ENCODE data around the gene EIF4E. TPM values are rescaled to one million over a fixed set of nuclear protein-coding genes. Genes with fewer than 3 reads are reported as not detected.
"Not testable (repeated sequence)": the region's sequence is repeated elsewhere in the genome, so short reads cannot be mapped to it uniquely, and the experiment has no call there.

EIF4E gene
- total RNA-seq, 1 donor from 2014 or later = 164 TPM

GRCh38 chr4:98932539-98932938, 3.6 kb upstream of the EIF4E start:
- peak in 1 of 2 donors; percentile 79 for DNase-seq (ENCODE audit: low read depth in 2 of 2)

- no peak for DNase-seq (ENCODE audit: low read depth in 2 of 2)
Measured at GRCh38 chr4:98930311-98930865, 1.5 kb upstream of the EIF4E start.

GRCh38 chr4:98929341-98930267, 671 bp upstream of the EIF4E start:
- peak; percentile 30 to 93 for DNase-seq (ENCODE audit: low read depth in 2 of 2)

GRCh38 chr4:98928131-98928504, 815 bp downstream of the EIF4E start:
- peak; percentile 61 to 90 for DNase-seq (ENCODE audit: low read depth in 2 of 2)

GRCh38 chr4:98926257-98926656, 2.7 kb downstream of the EIF4E start:
- DNase-seq (ENCODE audit: low read depth in 2 of 2) = not testable (repeated sequence)

GRCh38 chr4:98921292-98921691, 7.6 kb downstream of the EIF4E start:
- DNase-seq (ENCODE audit: low read depth in 2 of 2) = no peak

- DNase-seq (ENCODE audit: low read depth in 2 of 2) = peak in 1 of 2 donors; percentile 25
Measured at GRCh38 chr4:98919996-98920395, 8.9 kb downstream of the EIF4E start.

- not testable (repeated sequence) for DNase-seq (ENCODE audit: low read depth in 2 of 2)
Measured at GRCh38 chr4:98910728-98911127, 18.2 kb downstream of the EIF4E start.

GRCh38 chr4:98909646-98910401, 19.1 kb downstream of the EIF4E start:
- DNase-seq (ENCODE audit: low read depth in 2 of 2) = no peak

GRCh38 chr4:98908703-98909262, 20.1 kb downstream of the EIF4E start:
- DNase-seq (ENCODE audit: low read depth in 2 of 2) = no peak

GRCh38 chr4:98908182-98908581, 20.8 kb downstream of the EIF4E start:
- peak in 1 of 2 donors; percentile 56 for DNase-seq (ENCODE audit: low read depth in 2 of 2)

GRCh38 chr4:98905839-98906238, 23.1 kb downstream of the EIF4E start:
- DNase-seq (ENCODE audit: low read depth in 2 of 2) = no peak

GRCh38 chr4:98905297-98905696, 23.6 kb downstream of the EIF4E start:
- DNase-seq (ENCODE audit: low read depth in 2 of 2) = no peak

GRCh38 chr4:98903963-98904362, 25.0 kb downstream of the EIF4E start:
- no peak for DNase-seq (ENCODE audit: low read depth in 2 of 2)

- DNase-seq (ENCODE audit: low read depth in 2 of 2) = no peak
Measured at GRCh38 chr4:98903561-98903960, 25.4 kb downstream of the EIF4E start.

- DNase-seq (ENCODE audit: low read depth in 2 of 2) = no peak
Measured at GRCh38 chr4:98899277-98899676, 29.7 kb downstream of the EIF4E start.

- no peak for DNase-seq (ENCODE audit: low read depth in 2 of 2)
Measured at GRCh38 chr4:98891478-98892337, 37.2 kb downstream of the EIF4E start.

GRCh38 chr4:98890702-98891455, 38.1 kb downstream of the EIF4E start:
- DNase-seq (ENCODE audit: low read depth in 2 of 2) = peak in 1 of 2 donors; percentile 55

GRCh38 chr4:98887145-98887544, 41.8 kb downstream of the EIF4E start:
- DNase-seq (ENCODE audit: low read depth in 2 of 2) = no peak

GRCh38 chr4:98886382-98886781, 42.6 kb downstream of the EIF4E start:
- DNase-seq (ENCODE audit: low read depth in 2 of 2) = not testable (repeated sequence)

Measured in dermis microvascular lymphatic vessel endothelial cell (primary cell).